ENCODE data around the gene GPD1.
A peak's percentile ranks its signal among the peaks of the same experiment; 100 is the strongest.

GPD1 gene

DNA sequence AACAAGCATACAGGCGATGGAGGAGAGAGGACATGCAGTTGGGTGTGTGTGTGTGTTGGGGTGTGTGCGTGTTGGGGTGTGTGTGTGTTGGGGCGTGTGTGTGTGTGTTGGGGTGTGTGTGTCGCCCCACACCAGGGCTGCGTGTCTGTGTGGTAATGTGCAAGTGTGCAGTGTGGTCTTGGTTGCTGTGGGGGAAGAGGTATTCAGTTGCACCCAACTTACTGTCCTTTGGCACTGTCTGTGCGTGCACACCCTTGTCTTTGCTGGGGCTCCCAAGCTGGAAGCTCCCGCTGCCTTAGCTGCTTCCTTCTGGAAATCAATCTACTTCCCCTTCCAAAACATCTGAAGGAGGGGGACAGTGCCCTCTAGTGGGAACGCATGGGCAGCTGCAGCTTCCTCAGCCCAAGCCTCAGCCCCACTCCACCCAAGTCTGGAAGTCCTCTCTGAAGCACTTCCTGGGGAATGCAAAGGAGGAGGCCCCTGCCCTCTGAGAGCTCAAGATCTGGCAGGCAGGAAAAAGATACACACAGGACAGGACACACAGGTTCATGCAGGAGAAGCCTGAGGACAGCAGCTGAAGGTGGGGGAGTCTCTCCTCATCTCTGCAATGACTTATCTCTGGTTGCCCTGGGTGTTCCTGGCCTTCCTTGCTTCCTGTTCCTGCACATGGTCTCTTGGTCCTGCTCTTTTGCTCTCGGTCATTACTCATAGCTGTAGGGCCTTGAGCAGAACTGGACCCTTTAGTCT, 33.3 kb upstream of the GPD1 start:
- Histone ChIP-seq H3K9me2 (ENCODE audit: low read depth, low read length) (no peaks in the 10 kb centered on the region), H4K20me1 (ENCODE audit: insufficient read depth, low read length) (no peaks in the 10 kb centered on the region), H3F3A (ENCODE audit: insufficient read depth, low read length) (no peaks in the 10 kb centered on the region), H3K9me3 (ENCODE audit: low read length) (no peaks in the 10 kb centered on the region), H2AFZ (ENCODE audit: low read length) (no peak overlapping the region), H3K27ac (ENCODE audit: low read depth, low read length, poor library complexity, severe bottlenecking) (no peak overlapping the region), H3K4me2 (ENCODE audit: low read length) (no peak overlapping the region), H3K4me3 (ENCODE audit: low read depth, low read length, poor library complexity, severe bottlenecking) (no peak overlapping the region), H3K27me3 (ENCODE audit: insufficient read depth, low read length) (0 out of 2 replicates have a peak, but pooled peaks cover 6% of the 10 kb centered on the region), H3K79me2 (ENCODE audit: insufficient read depth, low read length) (no peaks in the 10 kb centered on the region), H3K4me1 (ENCODE audit: insufficient read depth, low read length, severe bottlenecking) (no peaks in the 10 kb centered on the region), H3K9ac (ENCODE audit: low read length) (no peak overlapping the region), H3K36me3 (ENCODE audit: insufficient read depth, low read length) (no peaks in the 10 kb centered on the region)
- TF ChIP-seq, protein P1, sequence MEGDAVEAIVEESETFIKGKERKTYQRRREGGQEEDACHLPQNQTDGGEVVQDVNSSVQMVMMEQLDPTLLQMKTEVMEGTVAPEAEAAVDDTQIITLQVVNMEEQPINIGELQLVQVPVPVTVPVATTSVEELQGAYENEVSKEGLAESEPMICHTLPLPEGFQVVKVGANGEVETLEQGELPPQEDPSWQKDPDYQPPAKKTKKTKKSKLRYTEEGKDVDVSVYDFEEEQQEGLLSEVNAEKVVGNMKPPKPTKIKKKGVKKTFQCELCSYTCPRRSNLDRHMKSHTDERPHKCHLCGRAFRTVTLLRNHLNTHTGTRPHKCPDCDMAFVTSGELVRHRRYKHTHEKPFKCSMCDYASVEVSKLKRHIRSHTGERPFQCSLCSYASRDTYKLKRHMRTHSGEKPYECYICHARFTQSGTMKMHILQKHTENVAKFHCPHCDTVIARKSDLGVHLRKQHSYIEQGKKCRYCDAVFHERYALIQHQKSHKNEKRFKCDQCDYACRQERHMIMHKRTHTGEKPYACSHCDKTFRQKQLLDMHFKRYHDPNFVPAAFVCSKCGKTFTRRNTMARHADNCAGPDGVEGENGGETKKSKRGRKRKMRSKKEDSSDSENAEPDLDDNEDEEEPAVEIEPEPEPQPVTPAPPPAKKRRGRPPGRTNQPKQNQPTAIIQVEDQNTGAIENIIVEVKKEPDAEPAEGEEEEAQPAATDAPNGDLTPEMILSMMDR (IDR thresholded peaks at IDR 0.05; ENCODE audit: low read length), result peak; percentile 96
- TF ChIP-seq EZH2 (IDR thresholded peaks at IDR 0.05; ENCODE audit: borderline replicate concordance, low read length), result no peak

DNA sequence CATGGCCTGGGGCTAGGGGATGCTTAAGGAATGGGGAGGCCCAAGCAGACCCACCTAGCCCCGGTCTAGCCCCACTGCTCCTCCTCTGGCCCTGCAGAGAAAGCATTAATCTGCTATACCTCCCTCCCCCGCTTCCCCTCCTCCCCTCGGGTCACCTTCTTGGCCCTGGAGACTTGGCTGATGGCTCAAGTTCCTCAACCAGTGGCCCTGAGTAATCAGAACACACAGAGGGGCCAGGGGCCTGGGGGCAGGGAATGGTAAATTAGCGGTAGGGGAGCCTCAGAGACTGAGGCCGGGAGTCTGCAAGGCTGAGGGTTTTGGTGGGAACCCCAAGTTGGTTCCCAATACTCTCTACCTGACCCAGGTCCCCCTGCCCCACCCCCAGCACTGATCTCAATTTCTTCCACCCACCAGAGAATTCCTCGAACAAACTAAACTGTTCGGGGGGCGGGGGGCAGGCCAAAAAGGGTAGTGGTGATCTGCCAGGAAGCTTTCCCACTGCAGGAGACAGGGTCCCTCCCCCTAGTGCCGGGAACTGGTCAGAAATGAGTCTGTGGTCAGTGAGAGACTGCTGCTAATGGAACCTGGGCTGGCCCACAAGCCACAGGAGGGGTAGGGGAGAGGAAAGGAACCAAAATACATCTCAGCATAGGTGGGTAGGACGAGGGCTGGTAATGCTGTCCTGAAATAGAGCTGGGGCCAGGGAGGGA, 31.5 kb upstream of the GPD1 start:
- no peaks in the 10 kb centered on the region for H3K9me3 ChIP-seq (ENCODE audit: low read length)
- H3K27me3 ChIP-seq (ENCODE audit: insufficient read depth, low read length), result 0 out of 2 replicates have a peak, but pooled peaks cover 9% of the 10 kb centered on the region
- TF ChIP-seq EZH2 (IDR thresholded peaks at IDR 0.05; ENCODE audit: borderline replicate concordance, low read length), result no peak
- TF ChIP-seq, protein P1 (IDR thresholded peaks at IDR 0.05; ENCODE audit: low read length), result no peak
- no peaks in the 10 kb centered on the region for H4K20me1 ChIP-seq (ENCODE audit: insufficient read depth, low read length)
- no peak overlapping the region for H2AFZ ChIP-seq (ENCODE audit: low read length)
- no peaks in the 10 kb centered on the region for H3F3A ChIP-seq (ENCODE audit: insufficient read depth, low read length)
- no peaks in the 10 kb centered on the region for H3K9me2 ChIP-seq (ENCODE audit: low read depth, low read length)
- H3K4me1 ChIP-seq (ENCODE audit: insufficient read depth, low read length, severe bottlenecking), result no peaks in the 10 kb centered on the region
- no peaks in the 10 kb centered on the region for H3K79me2 ChIP-seq (ENCODE audit: insufficient read depth, low read length)
- H3K27ac ChIP-seq (ENCODE audit: low read depth, low read length, poor library complexity, severe bottlenecking), result no peak overlapping the region
- no peak overlapping the region for H3K4me3 ChIP-seq (ENCODE audit: low read depth, low read length, poor library complexity, severe bottlenecking)
- no peak overlapping the region for H3K4me2 ChIP-seq (ENCODE audit: low read length)
- no peak overlapping the region for H3K9ac ChIP-seq (ENCODE audit: low read length)
- H3K36me3 ChIP-seq (ENCODE audit: insufficient read depth, low read length), result no peaks in the 10 kb centered on the region

DNA sequence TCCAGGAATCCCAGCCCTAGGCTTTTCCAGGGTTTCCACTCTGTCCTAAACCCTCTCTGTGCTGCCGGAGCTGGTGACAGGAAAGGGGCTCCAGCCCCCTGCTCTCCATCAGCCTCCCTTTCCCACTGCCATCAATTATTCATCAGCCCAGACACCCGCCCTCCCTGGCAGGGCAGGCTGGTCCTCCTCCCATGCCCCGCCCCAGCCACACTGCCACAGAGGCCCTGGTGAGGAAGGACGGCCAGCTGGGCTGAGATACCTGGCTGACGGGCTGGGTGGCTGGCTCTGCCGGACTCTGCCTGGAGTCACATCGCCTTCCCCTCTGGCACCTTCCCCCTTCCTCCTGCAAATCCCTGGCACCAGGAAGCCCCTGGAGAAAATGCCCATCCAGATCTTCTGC, 30.6 kb upstream of the GPD1 start:
- H3K9me3 ChIP-seq (ENCODE audit: low read length), result no peaks in the 10 kb centered on the region
- no peak for TF ChIP-seq EZH2 (IDR thresholded peaks at IDR 0.05; ENCODE audit: borderline replicate concordance, low read length)
- TF ChIP-seq, protein P1 (IDR thresholded peaks at IDR 0.05; ENCODE audit: low read length), result no peak
- no peaks in the 10 kb centered on the region for H3K36me3 ChIP-seq (ENCODE audit: insufficient read depth, low read length)
- H3K79me2 ChIP-seq (ENCODE audit: insufficient read depth, low read length), result no peaks in the 10 kb centered on the region
- no peak overlapping the region for H3K4me3 ChIP-seq (ENCODE audit: low read depth, low read length, poor library complexity, severe bottlenecking)
- no peak overlapping the region for H3K27ac ChIP-seq (ENCODE audit: low read depth, low read length, poor library complexity, severe bottlenecking)
- H3F3A ChIP-seq (ENCODE audit: insufficient read depth, low read length), result no peaks in the 10 kb centered on the region
- H3K27me3 ChIP-seq (ENCODE audit: insufficient read depth, low read length), result 0 out of 2 replicates have a peak, but pooled peaks cover 12% of the 10 kb centered on the region
- no peak overlapping the region for H3K9ac ChIP-seq (ENCODE audit: low read length)
- no peaks in the 10 kb centered on the region for H3K4me1 ChIP-seq (ENCODE audit: insufficient read depth, low read length, severe bottlenecking)
- H3K4me2 ChIP-seq (ENCODE audit: low read length), result no peak overlapping the region
- H2AFZ ChIP-seq (ENCODE audit: low read length), result no peak overlapping the region
- no peaks in the 10 kb centered on the region for H4K20me1 ChIP-seq (ENCODE audit: insufficient read depth, low read length)
- no peaks in the 10 kb centered on the region for H3K9me2 ChIP-seq (ENCODE audit: low read depth, low read length)
